Measurements from ENCODE around the gene ZNF691.
"Not testable (repeated sequence)": the region's sequence is repeated elsewhere in the genome, so short reads cannot be mapped to it uniquely, and the experiment has no call there.

The ZNF691 gene, protein sequence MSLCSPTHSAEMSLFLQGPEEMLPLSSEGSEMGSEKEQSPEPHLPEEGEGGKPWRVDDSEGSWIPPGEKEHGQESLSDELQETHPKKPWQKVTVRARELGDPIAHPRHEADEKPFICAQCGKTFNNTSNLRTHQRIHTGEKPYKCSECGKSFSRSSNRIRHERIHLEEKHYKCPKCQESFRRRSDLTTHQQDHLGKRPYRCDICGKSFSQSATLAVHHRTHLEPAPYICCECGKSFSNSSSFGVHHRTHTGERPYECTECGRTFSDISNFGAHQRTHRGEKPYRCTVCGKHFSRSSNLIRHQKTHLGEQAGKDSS

DNA sequence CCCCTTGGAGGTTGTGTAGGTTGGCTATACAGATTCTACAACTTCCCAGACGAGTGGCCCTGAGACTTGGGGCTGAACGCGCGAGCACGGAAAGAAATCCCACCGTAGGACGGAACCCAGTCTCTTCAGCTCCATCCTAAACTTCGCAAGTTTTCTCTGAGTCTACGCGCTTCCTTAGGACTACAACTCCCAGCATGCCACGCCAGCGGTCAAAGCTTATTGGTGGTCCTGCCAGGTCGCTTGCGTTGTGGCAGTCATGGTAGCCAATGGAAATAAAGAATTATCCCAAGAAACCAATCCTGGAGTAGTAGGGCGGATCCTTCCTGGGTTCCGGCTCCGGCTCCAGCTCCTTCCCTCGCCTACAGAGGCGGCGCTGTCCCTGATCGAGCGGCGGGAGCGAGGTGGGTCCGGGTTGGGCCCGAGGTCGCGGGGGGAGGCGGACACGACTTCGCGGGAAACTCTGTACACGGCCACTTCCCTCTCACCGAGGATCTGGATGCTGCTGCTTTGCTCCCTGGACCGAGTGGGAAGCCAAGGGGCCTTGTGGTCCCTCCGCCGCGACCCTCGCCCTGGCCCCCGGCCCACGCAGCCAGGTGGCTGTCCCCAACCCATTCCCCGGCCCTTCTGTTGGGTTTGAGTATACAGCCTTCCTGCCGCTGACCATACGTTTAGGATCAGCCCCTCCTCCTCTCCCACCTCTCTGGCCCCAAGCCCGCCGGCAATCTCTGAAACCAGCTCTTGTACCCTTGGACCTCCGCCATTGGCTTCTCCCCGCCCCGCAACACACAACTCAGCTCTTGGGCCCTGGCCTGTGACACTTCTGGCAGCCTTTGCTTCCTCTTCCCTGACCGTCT, at the start of gene ZNF691:
ZNF691 (plus strand) TSS at position 357 of the 854 bp plus-strand sequence. CDS start 3,046 bp downstream, outside the sequence.
- peak; percentile 97 for DNase-seq

- no peak for DNase-seq
These were observed 49.0 kb upstream of the ZNF691 start for GRCh38 chr1:42797414-42797813.

- DNase-seq, result no peak
These were observed 48.4 kb upstream of the ZNF691 start for GRCh38 chr1:42797979-42798378.

- DNase-seq, result no peak
These were observed 44.5 kb upstream of the ZNF691 start for GRCh38 chr1:42801832-42802473.

DNA sequence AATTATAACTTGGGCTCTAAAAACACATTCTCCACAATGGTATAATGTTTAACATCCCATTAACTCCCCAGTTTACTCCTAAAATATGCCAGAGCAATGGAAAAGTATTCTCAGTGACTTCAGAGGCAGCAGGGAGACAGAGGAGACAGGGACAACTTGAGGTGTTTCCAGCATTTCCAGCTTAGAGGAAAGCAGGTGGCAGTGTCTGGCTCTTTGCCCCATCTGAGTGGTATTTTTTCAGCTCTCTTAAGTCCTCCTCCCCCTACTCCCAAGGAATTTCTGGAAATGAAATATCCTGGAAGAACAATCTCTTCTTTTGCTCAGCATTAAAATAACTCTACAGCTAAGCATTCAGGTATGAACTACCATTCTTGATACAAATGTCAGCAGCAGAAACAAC, 40.2 kb upstream of the ZNF691 start:
- no peak for DNase-seq

DNA sequence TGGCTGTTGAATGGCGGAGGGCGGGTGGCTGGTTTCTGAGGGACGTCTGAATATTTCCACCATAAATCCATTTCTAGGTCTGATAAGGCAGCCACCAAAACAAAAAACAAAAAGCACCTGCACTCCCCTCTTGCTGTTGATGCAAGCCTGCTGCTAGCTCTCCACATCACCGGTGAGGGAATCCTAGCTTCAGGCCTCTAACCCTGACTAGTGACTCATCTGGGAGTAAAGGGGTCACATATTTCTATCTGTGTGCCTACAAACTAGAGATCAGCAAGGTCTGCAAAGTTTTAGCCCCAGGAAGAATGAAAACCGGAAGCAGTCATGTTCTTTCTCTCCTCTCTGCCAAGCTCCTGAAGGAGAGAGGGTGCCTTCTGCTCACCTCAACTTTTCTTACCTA, 39.8 kb upstream of the ZNF691 start:
- no peak for DNase-seq

DNA sequence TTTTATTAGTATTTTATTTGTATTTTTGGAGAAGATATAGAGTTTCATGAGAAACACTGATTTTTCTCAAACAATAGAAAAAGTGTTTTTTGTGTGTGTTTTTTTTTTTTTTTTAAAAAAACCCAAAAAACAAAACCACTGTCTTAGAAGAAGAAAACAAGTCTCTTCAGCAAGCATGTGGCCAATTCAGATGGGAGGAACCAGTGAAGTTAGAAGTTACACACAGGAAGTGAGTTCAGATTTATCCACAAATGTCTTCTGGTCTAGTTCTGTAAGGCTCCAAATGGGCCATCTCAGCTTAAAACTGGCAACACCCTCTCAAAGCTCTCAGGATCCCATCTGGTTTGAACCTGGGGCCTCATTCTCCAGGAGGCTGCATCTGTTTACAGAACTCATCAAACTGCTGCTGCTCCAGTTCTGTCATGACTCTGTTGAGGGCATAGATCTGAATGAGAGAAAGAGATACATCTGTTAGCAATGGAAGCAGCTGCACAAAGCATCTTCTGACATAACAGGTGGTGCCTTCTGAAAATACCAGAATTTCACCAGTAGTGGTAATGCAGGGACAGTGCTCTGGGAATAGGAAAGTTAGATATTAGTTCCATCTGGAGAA, 39.3 kb upstream of the ZNF691 start:
- DNase-seq, result no peak

GRCh38 chr1:42814815-42815214, 31.6 kb upstream of the ZNF691 start:
- DNase-seq, result not testable (repeated sequence)

- peak; percentile 71 for DNase-seq
These were observed 30.4 kb upstream of the ZNF691 start for GRCh38 chr1:42815941-42816584.

- peak; percentile 80 for DNase-seq
These were observed 29.6 kb upstream of the ZNF691 start, which contains the start of the genes ERMAP and SVBP for GRCh38 chr1:42816585-42817439. Gene ERMAP, plus strand, starts transcription at chr1:42817122. Its CDS starts 13,327 bp downstream, at chr1:42830449. Gene SVBP, minus strand, starts transcription at chr1:42817397. Its CDS starts 853 bp downstream, at chr1:42816544.

- DNase-seq, result no peak
These were observed 29.0 kb upstream of the ZNF691 start for GRCh38 chr1:42817440-42817767.

GRCh38 chr1:42817976-42818375, 28.4 kb upstream of the ZNF691 start:
- DNase-seq, result no peak

DNA sequence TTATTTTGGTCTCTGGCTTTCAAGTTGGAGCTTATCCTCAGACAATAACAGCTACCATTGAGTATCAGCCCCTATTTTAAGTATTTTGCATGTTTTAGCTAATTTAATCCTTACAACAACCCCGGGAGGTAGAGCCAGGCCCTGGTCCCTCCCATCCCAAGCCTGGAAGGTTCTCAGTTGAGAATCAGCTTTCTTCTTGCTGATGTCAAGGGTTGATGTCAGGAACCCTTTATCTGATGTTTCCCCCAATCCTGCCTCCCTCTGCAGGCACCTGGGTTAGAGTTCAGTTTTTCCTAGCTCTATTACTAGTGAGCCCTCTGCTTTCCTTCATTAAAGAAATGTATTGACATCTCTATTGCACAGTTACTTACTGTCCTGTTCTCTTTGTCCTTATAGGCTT, 25.6 kb upstream of the ZNF691 start:
- no peak for DNase-seq

- DNase-seq, result no peak
These were observed 24.7 kb upstream of the ZNF691 start for GRCh38 chr1:42821690-42822089.

DNA sequence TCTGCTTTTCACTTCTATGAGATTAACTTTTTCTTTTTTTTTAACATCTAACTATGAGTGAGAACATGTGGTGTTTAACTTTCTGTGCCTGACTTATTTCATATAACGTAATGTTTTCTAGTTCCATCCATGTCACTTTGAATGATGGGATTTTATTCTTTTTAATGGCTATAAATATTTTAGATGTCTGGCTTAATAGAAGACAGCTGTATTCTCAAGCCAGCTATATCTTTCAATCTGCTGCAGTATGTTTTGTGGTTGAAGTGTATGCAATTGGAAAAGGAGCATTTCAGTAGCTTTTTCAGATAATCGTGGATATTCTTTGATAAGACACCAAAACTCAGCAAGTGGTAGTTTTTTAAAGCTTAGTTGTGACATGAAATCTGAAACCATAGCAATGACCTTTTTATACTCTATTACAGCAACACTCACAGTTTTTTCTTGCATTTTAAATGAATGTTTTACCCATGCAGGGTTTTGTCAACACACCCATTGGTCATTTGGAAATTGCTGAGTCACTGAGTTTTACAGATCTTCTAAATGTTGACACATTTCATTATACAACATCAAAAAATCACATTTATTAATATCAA, 23.5 kb upstream of the ZNF691 start:
- DNase-seq, result peak; percentile 38

GRCh38 chr1:42824481-42825035, 21.9 kb upstream of the ZNF691 start:
- DNase-seq, result peak; percentile 32

GRCh38 chr1:42825036-42825851, 21.2 kb upstream of the ZNF691 start:
- DNase-seq, result no peak

DNA sequence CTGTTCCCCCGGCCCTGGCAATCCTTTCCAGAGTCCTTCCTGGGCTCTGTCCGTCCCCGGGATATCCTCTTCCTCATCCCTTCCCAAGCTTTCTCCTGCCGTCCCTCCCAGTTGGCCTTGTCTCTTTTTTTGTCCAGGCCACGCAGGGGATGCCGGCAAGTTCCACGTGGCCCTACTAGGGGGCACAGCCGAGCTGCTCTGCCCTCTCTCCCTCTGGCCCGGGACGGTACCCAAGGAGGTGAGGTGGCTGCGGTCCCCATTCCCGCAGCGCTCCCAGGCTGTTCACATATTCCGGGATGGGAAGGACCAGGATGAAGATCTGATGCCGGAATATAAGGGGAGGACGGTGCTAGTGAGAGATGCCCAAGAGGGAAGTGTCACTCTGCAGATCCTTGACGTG, 15.8 kb upstream of the ZNF691 start:
- DNase-seq, result no peak

- no peak for DNase-seq
These were observed 15.1 kb upstream of the ZNF691 start for GRCh38 chr1:42831273-42831672.
